Stimulated activated CD4-positive, alpha-beta T cell treated with anti-CD3 and anti-CD28 coated beads, Interleukin-15, amount 100 ng/mL, for 1 hour (primary cell): ENCODE measurements around the gene NUDT21.
"Not testable (repeated sequence)": the region's sequence is repeated elsewhere in the genome, so short reads cannot be mapped to it uniquely, and the experiment has no call there.

Experiments
- DNase-seq, 2 donors: peaks; one replicate each; pipeline ENCODE4 v3.0.0-alpha.2; 2020; ENCODE audit warnings: low read depth in 1 of 2, low spot score in 1 of 2

The NUDT21 gene

GRCh38 chr16:56419740-56420548, 31.2 kb downstream of the NUDT21 start:
- DNase-seq, result no peak

DNA sequence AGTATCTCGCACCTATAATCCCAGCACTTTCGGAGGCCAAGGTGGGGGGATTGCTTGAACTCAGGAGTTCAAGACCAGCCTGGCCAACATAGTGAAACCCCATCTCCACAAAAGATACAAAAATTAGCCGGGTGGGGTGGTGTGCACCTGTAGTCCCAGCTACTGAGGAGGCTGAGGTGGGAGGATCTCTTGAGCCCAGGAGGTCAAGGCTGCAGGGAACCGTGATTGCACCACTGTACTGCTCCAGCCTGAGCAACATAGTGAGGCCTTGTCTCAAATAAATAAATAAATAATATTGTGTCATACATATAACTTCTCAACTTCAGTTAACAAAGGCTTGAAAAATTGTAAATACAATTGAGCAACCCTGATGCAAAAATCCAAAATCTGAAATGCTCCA, 34.0 kb downstream of the NUDT21 start:
- no peak for DNase-seq

- DNase-seq, result no peak
These were observed 35.3 kb downstream of the NUDT21 start for GRCh38 chr16:56415875-56416274.

DNA sequence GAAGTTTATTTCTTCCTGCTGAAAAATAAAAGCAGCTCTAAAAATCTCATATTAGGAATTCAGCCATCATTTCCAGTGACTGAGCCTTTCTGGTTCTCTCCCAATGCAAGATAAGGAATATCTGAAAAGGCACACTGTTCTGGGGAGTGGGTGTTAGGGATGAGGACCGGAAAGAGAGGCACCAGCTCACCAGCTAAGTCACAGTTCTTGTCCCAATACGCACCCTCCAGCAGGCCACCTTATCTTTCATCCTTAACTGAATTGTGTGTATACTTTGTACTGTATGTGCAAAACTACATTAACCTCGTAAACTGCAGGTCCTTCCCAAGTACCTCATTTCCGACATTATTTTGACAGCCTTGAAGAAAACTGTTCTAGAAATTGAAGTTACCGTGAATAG, 36.8 kb downstream of the NUDT21 start:
- no peak for DNase-seq

GRCh38 chr16:56413381-56413780, 37.8 kb downstream of the NUDT21 start:
- no peak for DNase-seq

DNA sequence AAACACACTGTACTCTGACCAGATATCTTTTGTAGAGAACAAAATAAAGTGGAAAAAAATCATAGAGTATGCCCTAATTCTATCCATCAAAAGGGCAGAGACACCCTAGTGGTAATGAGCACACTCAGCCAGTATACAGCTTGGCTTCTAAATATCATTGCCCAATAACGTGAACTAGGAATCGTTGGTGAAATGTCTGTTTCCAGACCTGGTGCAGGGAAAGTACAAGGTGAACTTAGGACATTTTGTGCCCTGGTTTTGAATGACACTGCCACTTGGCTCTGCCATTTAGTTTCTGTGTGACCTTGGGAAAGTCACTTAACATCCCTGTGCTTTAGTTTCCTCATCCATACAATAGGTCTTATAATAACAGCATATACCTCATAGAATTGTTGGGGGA, 39.5 kb downstream of the NUDT21 start:
- DNase-seq, result no peak

DNA sequence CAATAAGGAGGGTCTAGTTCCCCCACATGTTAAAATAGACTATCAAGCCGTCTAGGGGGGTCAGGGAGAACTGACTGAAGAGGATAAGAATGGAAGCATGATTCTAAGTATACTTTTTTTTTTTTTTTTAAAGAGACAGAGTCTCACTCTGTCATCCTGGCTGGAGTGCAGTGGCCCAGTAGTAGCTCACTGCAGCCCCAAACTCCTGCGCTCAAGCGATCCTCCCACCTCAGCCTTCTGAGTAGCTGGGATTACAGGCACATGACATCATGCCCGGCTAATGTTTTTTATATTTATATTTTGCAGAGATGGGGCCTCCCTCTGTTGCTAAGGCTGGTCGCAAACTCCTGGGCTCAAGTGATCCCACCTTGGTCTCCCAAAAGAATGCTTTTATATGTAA, 40.0 kb downstream of the NUDT21 start:
- DNase-seq, result no peak

- DNase-seq, result no peak
These were observed 41.9 kb downstream of the NUDT21 start for GRCh38 chr16:56409195-56409594.

DNA sequence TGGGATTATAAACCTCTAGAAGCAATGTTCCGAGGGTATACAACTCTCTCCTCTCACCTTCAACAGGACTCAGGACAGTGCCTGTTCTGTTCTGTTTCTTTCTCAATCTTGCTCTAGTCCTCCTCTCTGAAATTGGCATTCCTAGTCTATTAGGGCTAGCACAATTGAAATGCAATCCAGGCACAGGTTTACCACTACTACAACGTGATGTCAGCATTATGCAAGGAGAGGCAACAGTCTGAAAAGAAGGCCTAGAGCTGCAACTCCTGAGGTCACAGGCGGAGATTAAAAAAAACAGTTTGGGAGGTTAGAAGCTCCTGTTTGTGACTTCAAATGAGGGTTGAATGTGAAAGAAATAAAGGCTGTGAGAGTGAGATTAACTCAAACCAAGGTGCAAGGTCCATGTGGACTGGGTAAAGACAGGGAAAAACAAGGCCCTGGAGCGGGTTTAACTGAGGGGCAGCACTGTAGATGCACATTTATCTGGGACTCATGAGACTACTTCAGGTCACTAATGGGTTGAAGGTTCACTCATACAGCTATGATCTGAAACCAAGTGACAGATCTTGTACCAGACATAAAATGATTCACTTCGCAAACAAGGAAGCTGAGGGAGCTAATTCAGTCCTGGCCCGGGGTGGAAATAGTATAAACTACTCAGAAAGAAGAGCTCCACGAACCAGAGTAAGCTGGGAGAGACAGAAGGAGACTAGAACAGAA, 42.6 kb downstream of the NUDT21 start:
- DNase-seq, result no peak

DNA sequence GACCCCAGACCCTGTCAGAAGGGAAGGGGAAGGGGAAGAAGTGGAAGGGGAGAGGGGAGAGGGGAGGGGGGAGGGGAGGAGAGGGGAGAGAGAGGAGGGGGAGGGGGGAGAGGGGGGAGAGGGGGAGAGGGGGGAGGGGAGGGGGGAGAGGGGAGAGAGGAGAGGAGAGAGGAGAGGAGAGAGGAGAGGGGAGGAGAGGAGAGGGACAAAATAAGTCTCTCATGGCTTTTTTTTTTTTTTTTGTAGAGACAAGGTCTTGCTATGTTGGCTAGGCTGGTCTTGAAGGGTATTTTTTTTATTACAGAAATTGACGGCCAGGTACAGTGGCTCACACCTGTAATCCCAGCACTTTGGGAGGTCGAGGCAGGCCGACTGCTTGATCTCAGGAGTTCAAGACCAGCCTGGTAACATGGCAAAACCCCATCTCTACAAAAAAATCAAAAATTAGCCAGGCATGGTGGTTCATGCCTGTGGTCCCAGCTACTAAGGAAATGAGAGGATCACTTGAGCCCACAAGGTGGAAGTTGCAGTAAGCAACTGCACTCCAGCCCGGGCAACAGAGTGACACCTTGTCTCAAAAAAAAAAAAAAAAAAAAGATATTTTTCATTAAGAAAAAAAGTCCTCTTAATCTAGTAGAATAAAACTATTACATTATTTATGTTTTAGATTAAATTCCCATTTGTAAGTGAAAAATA, 45.0 kb downstream of the NUDT21 start:
- DNase-seq, result no peak

DNA sequence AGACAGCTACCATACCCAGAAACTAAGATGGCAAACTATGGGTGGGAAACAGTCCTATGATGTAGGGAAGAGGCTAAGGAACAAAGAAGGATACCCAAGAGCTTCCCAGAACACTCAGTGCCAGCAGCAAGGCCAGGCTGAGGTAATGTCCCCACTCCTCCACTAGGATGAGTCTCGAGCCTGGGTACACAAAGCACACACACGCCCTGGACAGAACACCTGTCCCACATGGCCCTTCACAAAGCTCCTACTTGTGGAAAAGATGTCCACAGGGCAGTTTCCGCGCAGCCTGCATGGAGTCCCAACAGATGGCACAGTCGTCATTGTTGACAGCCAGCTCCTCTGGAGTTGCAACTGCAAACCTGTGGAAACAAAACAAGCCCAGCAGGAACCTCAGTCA, 49.6 kb downstream of the NUDT21 start:
- no peak for DNase-seq

GRCh38 chr16:56400458-56400857, 50.7 kb downstream of the NUDT21 start:
- no peak for DNase-seq

DNA sequence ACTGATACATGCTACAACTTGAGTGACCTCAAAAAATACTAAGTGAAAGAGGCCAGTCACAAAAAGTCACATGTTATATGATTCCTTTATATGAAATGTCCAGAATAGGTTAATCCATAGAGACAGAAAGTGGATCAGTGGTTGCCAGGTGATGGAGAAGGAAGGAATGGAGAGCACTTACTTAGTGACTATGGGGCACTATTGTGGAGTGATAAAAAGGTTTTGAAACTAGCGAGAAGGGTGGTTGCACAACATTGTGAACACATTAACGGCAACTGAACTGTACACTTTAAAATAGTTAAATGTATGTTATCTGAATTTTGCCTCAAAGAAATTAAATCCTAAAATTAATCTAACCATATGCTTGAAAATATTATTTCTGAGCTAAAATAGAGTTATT, 51.6 kb downstream of the NUDT21 start:
- no peak for DNase-seq

DNA sequence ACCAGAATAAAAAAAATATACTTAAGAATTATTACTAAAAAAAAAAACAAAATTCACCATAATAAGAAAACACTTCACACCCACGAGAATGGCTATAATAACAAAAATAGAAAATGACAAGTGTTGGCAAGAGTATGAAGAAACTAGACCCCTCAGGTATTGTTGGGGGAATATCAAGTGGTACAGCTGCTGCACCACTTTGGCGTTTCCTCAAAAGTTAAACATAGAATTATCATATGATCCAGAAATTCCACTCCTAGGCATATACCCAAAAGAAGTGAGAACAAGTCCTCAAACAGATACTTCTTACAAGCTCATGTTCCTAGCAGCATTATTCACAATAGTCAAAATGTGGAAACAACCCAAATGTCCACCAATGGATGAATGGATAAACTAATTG, 52.1 kb downstream of the NUDT21 start:
- DNase-seq, result no peak

DNA sequence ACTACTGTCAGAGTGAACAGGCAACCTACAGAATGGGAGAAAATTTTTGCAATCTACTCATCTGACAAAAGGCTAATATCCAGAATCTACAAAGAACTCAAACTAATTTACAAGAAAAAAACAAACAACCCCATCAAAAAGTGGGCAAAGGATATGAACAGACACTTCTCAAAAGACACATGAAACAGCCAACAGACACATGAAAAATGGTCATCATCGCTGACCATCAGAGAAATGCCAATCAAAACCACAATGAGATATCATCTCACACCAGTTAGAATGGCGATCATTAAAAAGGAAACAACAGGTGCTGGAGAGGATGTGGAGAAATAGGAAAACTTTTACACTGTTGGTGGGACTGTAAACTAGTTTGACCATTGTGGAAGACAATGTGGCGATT, 54.4 kb downstream of the NUDT21 start:
- DNase-seq, result not testable (repeated sequence)

DNA sequence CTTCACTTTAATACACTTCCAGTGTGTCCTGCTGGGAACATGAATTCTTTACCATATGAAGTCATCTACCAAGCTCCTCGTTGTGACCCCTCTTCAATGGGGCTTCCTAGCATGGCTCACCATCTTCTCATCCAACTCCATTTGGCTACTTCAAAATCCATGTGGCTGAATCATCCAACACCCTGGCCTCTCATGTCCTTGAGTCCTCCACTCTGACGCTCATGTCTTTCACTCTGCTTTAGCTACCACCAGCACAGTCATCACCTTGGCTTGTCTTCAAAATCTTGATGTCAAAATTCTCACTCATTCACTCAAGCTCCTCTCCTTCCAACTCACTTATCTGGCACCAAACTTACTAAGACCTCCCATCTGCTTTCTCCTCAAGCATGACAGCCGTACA, 61.6 kb downstream of the NUDT21 start:
- DNase-seq, result no peak

DNA sequence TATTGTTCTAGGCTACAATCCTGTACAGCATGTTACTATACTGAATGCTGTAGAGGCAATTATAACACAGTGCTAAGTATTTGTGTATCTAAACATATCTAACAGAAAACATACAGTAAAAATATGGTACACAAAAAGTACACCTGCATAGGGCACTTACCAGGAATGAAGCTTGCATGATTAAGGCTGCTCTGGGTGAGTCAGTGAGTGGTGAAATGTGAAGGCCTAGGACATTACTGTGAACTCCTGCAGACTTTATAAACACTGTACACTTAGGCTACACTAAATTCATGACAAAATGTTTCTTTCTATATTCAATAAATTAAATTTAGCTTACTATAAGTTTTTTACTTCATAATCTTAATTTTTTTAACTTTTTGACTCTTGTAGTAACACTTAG, 62.9 kb downstream of the NUDT21 start:
- no peak for DNase-seq

DNA sequence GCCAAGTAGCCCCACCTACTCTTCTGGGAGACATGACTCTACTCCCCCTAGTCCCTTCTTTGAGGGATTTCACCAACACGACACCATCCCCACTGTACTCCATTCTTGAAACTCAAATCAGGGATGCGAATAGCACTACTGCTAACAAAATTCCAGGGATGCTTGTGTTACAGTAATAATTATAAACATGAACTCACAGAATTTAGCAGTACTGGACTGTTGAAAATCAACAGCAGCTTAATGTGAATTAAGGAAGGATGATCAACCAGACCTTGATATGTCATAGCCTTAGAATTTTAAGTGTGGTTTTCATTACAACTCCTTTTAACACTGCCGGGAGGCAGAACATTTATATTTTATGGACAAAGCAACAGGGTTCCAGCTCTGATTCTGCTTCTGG, 63.7 kb downstream of the NUDT21 start:
- no peak for DNase-seq

- no peak for DNase-seq
These were observed 66.9 kb downstream of the NUDT21 start for GRCh38 chr16:56384074-56384721.

DNA sequence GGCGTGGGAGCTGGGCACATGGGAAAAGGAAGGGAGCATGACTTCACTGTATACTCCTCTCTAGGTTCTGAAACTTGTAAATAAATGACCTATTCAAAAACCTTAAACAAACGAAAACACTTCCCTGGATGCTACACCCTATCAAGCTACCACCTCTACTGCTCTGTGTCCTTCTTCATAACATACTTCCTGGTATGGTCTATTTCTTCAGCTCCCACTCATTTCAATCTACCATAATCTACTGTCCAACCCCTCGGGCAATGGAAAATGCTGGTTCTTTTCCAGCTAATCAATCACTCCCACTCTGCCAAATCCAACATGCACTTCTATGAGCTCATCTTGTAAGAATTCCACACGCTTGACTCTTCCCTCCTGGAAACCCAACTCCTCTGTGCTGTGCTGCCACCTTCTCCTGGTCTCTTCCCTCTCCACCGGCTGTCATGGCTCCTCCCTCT, 68.2 kb downstream of the NUDT21 start:
- DNase-seq, result no peak

GRCh38 chr16:56382459-56382858, 68.7 kb downstream of the NUDT21 start:
- no peak for DNase-seq
